ENCODE data around the gene SLC6A8. TPM values are rescaled to one million over a fixed set of nuclear protein-coding genes. Genes with fewer than 3 reads are reported as not detected.

Gene SLC6A8
- total and polyA plus RNA-seq, 2 experiments from 2014 or later = 1.8 to 11.7 TPM

GRCh38 chrX:153648358-153649177 lies 39.2 kb upstream of the SLC6A8 start:
- Histone ChIP-seq H3K4me1 (ENCODE audit: insufficient read depth) (no peaks in the 10 kb centered on the region), H3K4me3 (no peak overlapping the region), H4K20me1 (ENCODE audit: insufficient read depth) (no peaks in the 10 kb centered on the region), H3K9me2 (ENCODE audit: insufficient read depth) (no peaks in the 10 kb centered on the region), H3K27ac (no peak overlapping the region), H3K36me3 (ENCODE audit: low read depth) (no peaks in the 10 kb centered on the region), H3K9ac (no peak overlapping the region), H3K4me2 (ENCODE audit: unreplicated experiment) (no peak overlapping the region), H3F3A (ENCODE audit: insufficient read depth) (no peaks in the 10 kb centered on the region), H2AFZ (no peak overlapping the region), H3K9me3 (ENCODE audit: low read depth) (no peaks in the 10 kb centered on the region), H3K27me3 (replicated peaks; ENCODE audit: insufficient read depth) (peaks cover 20% of the 10 kb centered on the region; the same call in 1 of the 2 replicates), H3K79me2 (ENCODE audit: insufficient read depth) (no peaks in the 10 kb centered on the region)
- in situ Hi-C loops (cut with MboI) = no loop called here
- 47 to 60% methylated on average over 15 to 17 of the region's 17 CpGs for WGBS, 2 experiments (ENCODE audit: low coverage in 1 of 2, low lambda C conversion rate in 2 of 2, missing lambda C conversion rate in 2 of 2)
- no peak for TF ChIP-seq EZH2phosphoT487 (IDR thresholded peaks at IDR 0.05; ENCODE audit: insufficient read depth, low read depth)
- TF ChIP-seq EZH2 (IDR thresholded peaks at IDR 0.05; ENCODE audit: insufficient read depth, poor library complexity, severe bottlenecking) = no peak
- DNase-seq = no peak

- Histone ChIP-seq H2AFZ (no peak overlapping the region), H3K9me3 (ENCODE audit: low read depth) (no peaks in the 10 kb centered on the region), H3K27ac (no peak overlapping the region), H3K36me3 (ENCODE audit: low read depth) (no peaks in the 10 kb centered on the region), H3K9ac (no peak overlapping the region), H3K4me2 (ENCODE audit: unreplicated experiment) (no peak overlapping the region), H4K20me1 (ENCODE audit: insufficient read depth) (no peaks in the 10 kb centered on the region), H3K9me2 (ENCODE audit: insufficient read depth) (no peaks in the 10 kb centered on the region), H3F3A (ENCODE audit: insufficient read depth) (no peaks in the 10 kb centered on the region), H3K4me1 (ENCODE audit: insufficient read depth) (no peaks in the 10 kb centered on the region), H3K4me3 (no peak overlapping the region), H3K27me3 (replicated peaks; ENCODE audit: insufficient read depth) (peaks cover 20% of the 10 kb centered on the region; the same call in 1 of the 2 replicates), H3K79me2 (ENCODE audit: insufficient read depth) (no peaks in the 10 kb centered on the region)
- no peak for TF ChIP-seq EZH2phosphoT487 (IDR thresholded peaks at IDR 0.05; ENCODE audit: insufficient read depth, low read depth)
- TF ChIP-seq EZH2 (IDR thresholded peaks at IDR 0.05; ENCODE audit: insufficient read depth, poor library complexity, severe bottlenecking) = no peak
- in situ Hi-C loops (cut with MboI) = no loop called here
- 70 to 93% methylated on average over 13 to 16 of the region's 26 CpGs for WGBS, 2 experiments (ENCODE audit: low coverage in 1 of 2, low lambda C conversion rate in 2 of 2, missing lambda C conversion rate in 2 of 2)
- DNase-seq = peak; percentile 37
Observed at GRCh38 chrX:153649178-153649914, 38.4 kb upstream of the SLC6A8 start.

GRCh38 chrX:153649915-153650782 lies 37.6 kb upstream of the SLC6A8 start:
- in situ Hi-C loops (cut with MboI) = loop anchor here (25.0 kb wide), 1 partner anchor 688 kb away; no protein-coding TSS in a partner anchor

GRCh38 chrX:153650959-153651358 lies 36.8 kb upstream of the SLC6A8 start:
- in situ Hi-C loops (cut with MboI) = loop anchor here (25.0 kb wide), 1 partner anchor 689 kb away; no protein-coding TSS in a partner anchor
- H3K4me3 ChIP-seq = no peak overlapping the region
- no peaks in the 10 kb centered on the region for H3K9me3 ChIP-seq (ENCODE audit: low read depth)
- H3K9ac ChIP-seq = no peak overlapping the region
- H3K36me3 ChIP-seq (ENCODE audit: low read depth) = no peaks in the 10 kb centered on the region
- H4K20me1 ChIP-seq (ENCODE audit: insufficient read depth) = no peaks in the 10 kb centered on the region
- no peaks in the 10 kb centered on the region for H3F3A ChIP-seq (ENCODE audit: insufficient read depth)
- no peak for DNase-seq
- no peaks in the 10 kb centered on the region for H3K79me2 ChIP-seq (ENCODE audit: insufficient read depth)
- WGBS, 2 experiments (ENCODE audit: low coverage in 1 of 2, low lambda C conversion rate in 2 of 2, missing lambda C conversion rate in 2 of 2) = 73 to 88% methylated on average over 7 to 8 of the region's 13 CpGs
- no peak overlapping the region for H3K4me2 ChIP-seq (ENCODE audit: unreplicated experiment)
- TF ChIP-seq EZH2 (IDR thresholded peaks at IDR 0.05; ENCODE audit: insufficient read depth, poor library complexity, severe bottlenecking) (no peak), EZH2phosphoT487 (IDR thresholded peaks at IDR 0.05; ENCODE audit: insufficient read depth, low read depth) (no peak)
- no peaks in the 10 kb centered on the region for H3K4me1 ChIP-seq (ENCODE audit: insufficient read depth)
- H3K9me2 ChIP-seq (ENCODE audit: insufficient read depth) = no peaks in the 10 kb centered on the region
- H2AFZ ChIP-seq = no peak overlapping the region
- no peak overlapping the region for H3K27ac ChIP-seq
- H3K27me3 ChIP-seq (replicated peaks; ENCODE audit: insufficient read depth) = peaks cover 6% of the 10 kb centered on the region; the same call in 1 of the 2 replicates

More at GRCh38 chrX:153649915-153650782, 37.6 kb upstream of the SLC6A8 start:
- Histone ChIP-seq H3K79me2 (ENCODE audit: insufficient read depth) (no peaks in the 10 kb centered on the region), H3K9me3 (ENCODE audit: low read depth) (no peaks in the 10 kb centered on the region), H3K9ac (no peak overlapping the region), H3K9me2 (ENCODE audit: insufficient read depth) (no peaks in the 10 kb centered on the region), H3K27me3 (replicated peaks; ENCODE audit: insufficient read depth) (peaks cover 14% of the 10 kb centered on the region; the same call in 1 of the 2 replicates), H4K20me1 (ENCODE audit: insufficient read depth) (no peaks in the 10 kb centered on the region), H3K4me1 (ENCODE audit: insufficient read depth) (no peaks in the 10 kb centered on the region), H3F3A (ENCODE audit: insufficient read depth) (no peaks in the 10 kb centered on the region), H3K4me3 (no peak overlapping the region), H3K4me2 (ENCODE audit: unreplicated experiment) (no peak overlapping the region), H2AFZ (no peak overlapping the region), H3K27ac (no peak overlapping the region), H3K36me3 (ENCODE audit: low read depth) (no peaks in the 10 kb centered on the region)
- TF ChIP-seq EZH2phosphoT487 (IDR thresholded peaks at IDR 0.05; ENCODE audit: insufficient read depth, low read depth) = no peak
- no peak for TF ChIP-seq EZH2 (IDR thresholded peaks at IDR 0.05; ENCODE audit: insufficient read depth, poor library complexity, severe bottlenecking)
- no peak for DNase-seq
- WGBS, 2 experiments (ENCODE audit: low coverage in 1 of 2, low lambda C conversion rate in 2 of 2, missing lambda C conversion rate in 2 of 2) = 0 to 61% methylated on average over 2 to 33 of the region's 41 CpGs
